ENCODE data around the gene ISLR. TPM values are rescaled to one million over a fixed set of nuclear protein-coding genes. Genes with fewer than 3 reads are reported as not detected.

ISLR gene
- total RNA-seq, 1 experiment from 2014 or later = not detected

GRCh38 chr15:74206801-74207281, 33.3 kb downstream of the ISLR start:
- Histone ChIP-seq H3K4me1 (ENCODE audit: insufficient read depth, low read length) (peaks cover 5% of the 10 kb centered on the region), H3F3A (ENCODE audit: low read length, unreplicated experiment) (no peaks in the 10 kb centered on the region), H3K9me2 (replicated peaks; ENCODE audit: low read length) (no peaks in the 10 kb centered on the region), H3K36me3 (ENCODE audit: low read depth, low read length) (no peaks in the 10 kb centered on the region), H3K9me3 (ENCODE audit: low read length) (no peaks in the 10 kb centered on the region), H3K27ac (ENCODE audit: low read length) (no peak overlapping the region), H3K9ac (ENCODE audit: low read length) (no peak overlapping the region), H3K4me2 (ENCODE audit: low read length) (no peak overlapping the region), H2AFZ (ENCODE audit: low read length) (no peak overlapping the region), H3K79me2 (ENCODE audit: low read length) (no peaks in the 10 kb centered on the region), H3K4me3 (ENCODE audit: low read length) (no peak overlapping the region), H3K27me3 (ENCODE audit: low read length) (no peaks in the 10 kb centered on the region), H4K20me1 (ENCODE audit: low read length) (no peaks in the 10 kb centered on the region)
- DNase-seq (no peak), ATAC-seq (no peak)
- ChIA-PET CTCF (no interaction called here), POLR2A (ENCODE audit: unreplicated experiment) (no interaction called here)
- no TSS peak for BruUV-seq (replicated peaks)
- intact Hi-C loops (cut with micrococcal nuclease) = no loop called here
- TF ChIP-seq EZH2 (IDR thresholded peaks at IDR 0.05; ENCODE audit: low read length, unreplicated experiment) (no peak), EZH2phosphoT487 (IDR thresholded peaks at IDR 0.05; ENCODE audit: borderline replicate concordance, low read length) (no peak), CTCF (conservative IDR thresholded peaks at IDR 0.05; ENCODE audit: low read depth, low read length) (no peak)

- H3K9ac ChIP-seq (ENCODE audit: low read length) = no peak overlapping the region
- H4K20me1 ChIP-seq (ENCODE audit: low read length) = no peaks in the 10 kb centered on the region
- DNase-seq (no peak), ATAC-seq (no peak)
- H3K36me3 ChIP-seq (ENCODE audit: low read depth, low read length) = no peaks in the 10 kb centered on the region
- no peaks in the 10 kb centered on the region for H3K9me2 ChIP-seq (replicated peaks; ENCODE audit: low read length)
- H3K4me3 ChIP-seq (ENCODE audit: low read length) = no peak overlapping the region
- intact Hi-C loops (cut with micrococcal nuclease) = no loop called here
- H2AFZ ChIP-seq (ENCODE audit: low read length) = no peak overlapping the region
- TF ChIP-seq CTCF (conservative IDR thresholded peaks at IDR 0.05; ENCODE audit: low read depth, low read length) (no peak), EZH2phosphoT487 (IDR thresholded peaks at IDR 0.05; ENCODE audit: borderline replicate concordance, low read length) (no peak), EZH2 (IDR thresholded peaks at IDR 0.05; ENCODE audit: low read length, unreplicated experiment) (no peak)
- H3F3A ChIP-seq (ENCODE audit: low read length, unreplicated experiment) = no peaks in the 10 kb centered on the region
- H3K9me3 ChIP-seq (ENCODE audit: low read length) = no peaks in the 10 kb centered on the region
- H3K79me2 ChIP-seq (ENCODE audit: low read length) = no peaks in the 10 kb centered on the region
- no TSS peak for BruUV-seq (replicated peaks)
- no peak overlapping the region for H3K4me2 ChIP-seq (ENCODE audit: low read length)
- ChIA-PET POLR2A (ENCODE audit: unreplicated experiment) (no interaction called here), CTCF (no interaction called here)
- no peak overlapping the region for H3K27ac ChIP-seq (ENCODE audit: low read length)
- H3K27me3 ChIP-seq (ENCODE audit: low read length) = no peaks in the 10 kb centered on the region
- no peaks in the 10 kb centered on the region; the same call in 1 of the 2 replicates for H3K4me1 ChIP-seq (ENCODE audit: insufficient read depth, low read length)
Measured at GRCh38 chr15:74207652-74208440, 34.3 kb downstream of the ISLR start.

GRCh38 chr15:74208496-74208895, 35.0 kb downstream of the ISLR start:
- no peak for TF ChIP-seq CTCF (conservative IDR thresholded peaks at IDR 0.05; ENCODE audit: low read depth, low read length)
- no peak for TF ChIP-seq EZH2 (IDR thresholded peaks at IDR 0.05; ENCODE audit: low read length, unreplicated experiment)
- no peak for TF ChIP-seq EZH2phosphoT487 (IDR thresholded peaks at IDR 0.05; ENCODE audit: borderline replicate concordance, low read length)
- Histone ChIP-seq H2AFZ (ENCODE audit: low read length) (no peak overlapping the region), H3K9me2 (replicated peaks; ENCODE audit: low read length) (no peaks in the 10 kb centered on the region), H3K4me1 (ENCODE audit: insufficient read depth, low read length) (no peaks in the 10 kb centered on the region; the same call in 1 of the 2 replicates), H3K9me3 (ENCODE audit: low read length) (no peaks in the 10 kb centered on the region), H3K36me3 (ENCODE audit: low read depth, low read length) (no peaks in the 10 kb centered on the region), H3K4me3 (ENCODE audit: low read length) (no peak overlapping the region), H3K27ac (ENCODE audit: low read length) (no peak overlapping the region), H4K20me1 (ENCODE audit: low read length) (no peaks in the 10 kb centered on the region), H3K4me2 (ENCODE audit: low read length) (no peak overlapping the region), H3K79me2 (ENCODE audit: low read length) (no peaks in the 10 kb centered on the region), H3K27me3 (ENCODE audit: low read length) (no peaks in the 10 kb centered on the region), H3K9ac (ENCODE audit: low read length) (no peak overlapping the region), H3F3A (ENCODE audit: low read length, unreplicated experiment) (no peaks in the 10 kb centered on the region)
- POLR2A ChIA-PET (ENCODE audit: unreplicated experiment) = no interaction called here
- DNase-seq = no peak
- ATAC-seq = no peak
- intact Hi-C loops (cut with micrococcal nuclease) = no loop called here
- CTCF ChIA-PET = no interaction called here
- BruUV-seq (replicated peaks) = no TSS peak
